Measurements from ENCODE around the gene TRPM2.

The TRPM2 gene

GRCh38 chr21:44459712-44460440 is 106.5 kb downstream of the TRPM2 start:
- H3K9ac ChIP-seq (ENCODE audit: low read length) = no peak overlapping the region
- H3K4me2 ChIP-seq (ENCODE audit: low read length) = no peak overlapping the region
- no peaks in the 10 kb centered on the region for H3K79me2 ChIP-seq (ENCODE audit: low read length)
- H3K4me3 ChIP-seq (ENCODE audit: low read length) = no peak overlapping the region
- H2AFZ ChIP-seq (ENCODE audit: low read depth, low read length) = no peak overlapping the region
- H3K36me3 ChIP-seq (replicated peaks; ENCODE audit: low read depth, low read length) = no peaks in the 10 kb centered on the region
- TF ChIP-seq CTCF (IDR thresholded peaks at IDR 0.05; ENCODE audit: low read depth, low read length) (no peak), EZH2phosphoT487 (IDR thresholded peaks at IDR 0.05; ENCODE audit: low read depth) (no peak)
- no peak overlapping the region for H3K27ac ChIP-seq (ENCODE audit: low read length)
- H3K9me3 ChIP-seq (ENCODE audit: insufficient read depth, low read length) = no peaks in the 10 kb centered on the region
- no peaks in the 10 kb centered on the region for H3K4me1 ChIP-seq (ENCODE audit: low read length)
- H4K20me1 ChIP-seq (ENCODE audit: insufficient read depth, low read length) = no peaks in the 10 kb centered on the region
- H3K27me3 ChIP-seq (ENCODE audit: low read depth, low read length) = no peaks in the 10 kb centered on the region; the same call in 1 of the 2 replicates

GRCh38 chr21:44460441-44460755 is 107.0 kb downstream of the TRPM2 start:
- H3K36me3 ChIP-seq (replicated peaks; ENCODE audit: low read depth, low read length) = no peaks in the 10 kb centered on the region
- H3K27me3 ChIP-seq (ENCODE audit: low read depth, low read length) = no peaks in the 10 kb centered on the region
- no peak overlapping the region for H3K4me3 ChIP-seq (ENCODE audit: low read length)
- H3K9ac ChIP-seq (ENCODE audit: low read length) = no peak overlapping the region
- H2AFZ ChIP-seq (ENCODE audit: low read depth, low read length) = no peak overlapping the region
- no peaks in the 10 kb centered on the region for H3K79me2 ChIP-seq (ENCODE audit: low read length)
- H4K20me1 ChIP-seq (ENCODE audit: insufficient read depth, low read length) = no peaks in the 10 kb centered on the region
- TF ChIP-seq CTCF (IDR thresholded peaks at IDR 0.05; ENCODE audit: low read depth, low read length) (no peak), EZH2phosphoT487 (IDR thresholded peaks at IDR 0.05; ENCODE audit: low read depth) (no peak)
- no peaks in the 10 kb centered on the region for H3K4me1 ChIP-seq (ENCODE audit: low read length)
- no peak overlapping the region for H3K4me2 ChIP-seq (ENCODE audit: low read length)
- H3K9me3 ChIP-seq (ENCODE audit: insufficient read depth, low read length) = no peaks in the 10 kb centered on the region
- H3K27ac ChIP-seq (ENCODE audit: low read length) = no peak overlapping the region

DNA sequence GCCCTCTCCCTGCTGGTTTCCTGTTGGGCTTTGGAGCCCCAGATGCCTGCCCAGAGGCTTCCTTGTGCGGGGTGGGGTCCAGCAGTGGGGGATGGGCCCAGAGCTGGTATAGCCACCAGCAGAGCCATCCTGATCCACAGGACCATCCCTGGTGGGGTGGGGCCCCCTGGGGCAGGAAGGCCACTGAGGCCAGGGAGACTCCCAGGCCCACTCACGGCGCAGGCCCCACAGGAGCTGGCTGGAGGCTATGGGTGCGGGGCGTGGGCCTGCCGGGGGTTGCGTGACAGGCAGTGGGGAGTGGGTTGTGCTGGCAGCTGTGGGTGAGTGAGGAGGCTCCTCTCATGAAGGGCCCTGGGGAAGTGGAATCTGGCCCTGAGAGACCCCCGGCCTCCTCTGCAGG is 107.6 kb downstream of the TRPM2 start:
- no peaks in the 10 kb centered on the region for H3K9me3 ChIP-seq (ENCODE audit: insufficient read depth, low read length)
- H3K4me3 ChIP-seq (ENCODE audit: low read length) = no peak overlapping the region
- TF ChIP-seq CTCF (IDR thresholded peaks at IDR 0.05; ENCODE audit: low read depth, low read length) = no peak
- TF ChIP-seq EZH2phosphoT487 (IDR thresholded peaks at IDR 0.05; ENCODE audit: low read depth) = no peak
- no peak overlapping the region for H2AFZ ChIP-seq (ENCODE audit: low read depth, low read length)
- no peak overlapping the region for H3K4me2 ChIP-seq (ENCODE audit: low read length)
- H3K36me3 ChIP-seq (replicated peaks; ENCODE audit: low read depth, low read length) = no peaks in the 10 kb centered on the region
- H4K20me1 ChIP-seq (ENCODE audit: insufficient read depth, low read length) = no peaks in the 10 kb centered on the region
- no peaks in the 10 kb centered on the region for H3K27me3 ChIP-seq (ENCODE audit: low read depth, low read length)
- no peak overlapping the region for H3K9ac ChIP-seq (ENCODE audit: low read length)
- H3K79me2 ChIP-seq (ENCODE audit: low read length) = no peaks in the 10 kb centered on the region
- H3K27ac ChIP-seq (ENCODE audit: low read length) = no peak overlapping the region
- H3K4me1 ChIP-seq (ENCODE audit: low read length) = no peaks in the 10 kb centered on the region

GRCh38 chr21:44461464-44462001 is 108.1 kb downstream of the TRPM2 start:
- H3K4me2 ChIP-seq (ENCODE audit: low read length) = no peak overlapping the region
- no peaks in the 10 kb centered on the region for H3K9me3 ChIP-seq (ENCODE audit: insufficient read depth, low read length)
- no peak overlapping the region for H3K9ac ChIP-seq (ENCODE audit: low read length)
- H4K20me1 ChIP-seq (ENCODE audit: insufficient read depth, low read length) = no peaks in the 10 kb centered on the region
- no peaks in the 10 kb centered on the region for H3K79me2 ChIP-seq (ENCODE audit: low read length)
- no peaks in the 10 kb centered on the region for H3K4me1 ChIP-seq (ENCODE audit: low read length)
- H3K27me3 ChIP-seq (ENCODE audit: low read depth, low read length) = no peaks in the 10 kb centered on the region
- no peaks in the 10 kb centered on the region for H3K36me3 ChIP-seq (replicated peaks; ENCODE audit: low read depth, low read length)
- TF ChIP-seq CTCF (IDR thresholded peaks at IDR 0.05; ENCODE audit: low read depth, low read length) = no peak
- no peak for TF ChIP-seq EZH2phosphoT487 (IDR thresholded peaks at IDR 0.05; ENCODE audit: low read depth)
- H2AFZ ChIP-seq (ENCODE audit: low read depth, low read length) = no peak overlapping the region
- H3K27ac ChIP-seq (ENCODE audit: low read length) = no peak overlapping the region
- no peak overlapping the region for H3K4me3 ChIP-seq (ENCODE audit: low read length)

Data from OCI-LY3 (cell line).